ENCODE measurements around the gene TRIM75. TPM values are rescaled to one million over a fixed set of nuclear protein-coding genes. Genes with fewer than 3 reads are reported as not detected.

Gene TRIM75
- polyA plus RNA-seq, 1 experiment: not detected

DNA sequence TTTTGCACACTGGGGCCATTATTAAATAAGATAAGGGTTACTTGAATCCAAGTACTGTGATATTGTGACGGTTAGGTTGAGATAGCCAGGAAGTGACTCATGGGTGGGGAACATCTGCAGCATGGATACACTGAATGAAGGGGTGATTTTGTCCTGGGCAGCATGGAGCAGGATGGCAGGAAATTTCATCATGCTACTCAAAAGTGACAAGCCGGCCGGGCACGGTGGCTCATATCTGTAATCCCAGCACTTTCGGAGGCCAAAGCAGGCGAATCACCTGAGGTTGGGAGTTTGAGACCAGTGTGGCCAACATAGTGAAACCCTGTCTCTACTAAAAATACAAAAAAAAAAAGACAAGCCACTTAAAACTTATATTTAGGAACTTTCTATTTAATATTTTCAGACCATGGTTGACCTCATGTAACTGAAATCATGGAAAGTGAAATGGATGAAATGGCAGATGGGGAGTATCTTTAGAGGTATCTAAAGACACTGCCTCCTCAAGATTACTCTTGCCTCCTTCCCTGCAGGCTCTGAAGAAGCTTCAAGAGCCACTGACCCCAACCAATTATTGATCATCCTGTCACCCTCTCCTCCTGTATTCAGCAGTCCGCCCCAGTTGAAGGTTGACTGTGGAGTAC is 25.8 kb upstream of the TRIM75 start:
- Histone ChIP-seq H3K36me3 (ENCODE audit: control insufficient read depth, insufficient read depth, low read length) (no peaks in the 10 kb centered on the region), H3K4me3 (ENCODE audit: low read depth, low read length) (no peak overlapping the region), H3K27me3 (ENCODE audit: control insufficient read depth, insufficient read depth, low read length) (no peaks in the 10 kb centered on the region)
- no peak for DNase-seq (ENCODE audit: low read depth)
- TF ChIP-seq, protein P1, sequence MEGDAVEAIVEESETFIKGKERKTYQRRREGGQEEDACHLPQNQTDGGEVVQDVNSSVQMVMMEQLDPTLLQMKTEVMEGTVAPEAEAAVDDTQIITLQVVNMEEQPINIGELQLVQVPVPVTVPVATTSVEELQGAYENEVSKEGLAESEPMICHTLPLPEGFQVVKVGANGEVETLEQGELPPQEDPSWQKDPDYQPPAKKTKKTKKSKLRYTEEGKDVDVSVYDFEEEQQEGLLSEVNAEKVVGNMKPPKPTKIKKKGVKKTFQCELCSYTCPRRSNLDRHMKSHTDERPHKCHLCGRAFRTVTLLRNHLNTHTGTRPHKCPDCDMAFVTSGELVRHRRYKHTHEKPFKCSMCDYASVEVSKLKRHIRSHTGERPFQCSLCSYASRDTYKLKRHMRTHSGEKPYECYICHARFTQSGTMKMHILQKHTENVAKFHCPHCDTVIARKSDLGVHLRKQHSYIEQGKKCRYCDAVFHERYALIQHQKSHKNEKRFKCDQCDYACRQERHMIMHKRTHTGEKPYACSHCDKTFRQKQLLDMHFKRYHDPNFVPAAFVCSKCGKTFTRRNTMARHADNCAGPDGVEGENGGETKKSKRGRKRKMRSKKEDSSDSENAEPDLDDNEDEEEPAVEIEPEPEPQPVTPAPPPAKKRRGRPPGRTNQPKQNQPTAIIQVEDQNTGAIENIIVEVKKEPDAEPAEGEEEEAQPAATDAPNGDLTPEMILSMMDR (IDR thresholded peaks at IDR 0.05; ENCODE audit: insufficient read depth, low read depth, low read length): no peak
- ChIA-PET CTCF (no interaction called here), POLR2A (no interaction called here)

DNA sequence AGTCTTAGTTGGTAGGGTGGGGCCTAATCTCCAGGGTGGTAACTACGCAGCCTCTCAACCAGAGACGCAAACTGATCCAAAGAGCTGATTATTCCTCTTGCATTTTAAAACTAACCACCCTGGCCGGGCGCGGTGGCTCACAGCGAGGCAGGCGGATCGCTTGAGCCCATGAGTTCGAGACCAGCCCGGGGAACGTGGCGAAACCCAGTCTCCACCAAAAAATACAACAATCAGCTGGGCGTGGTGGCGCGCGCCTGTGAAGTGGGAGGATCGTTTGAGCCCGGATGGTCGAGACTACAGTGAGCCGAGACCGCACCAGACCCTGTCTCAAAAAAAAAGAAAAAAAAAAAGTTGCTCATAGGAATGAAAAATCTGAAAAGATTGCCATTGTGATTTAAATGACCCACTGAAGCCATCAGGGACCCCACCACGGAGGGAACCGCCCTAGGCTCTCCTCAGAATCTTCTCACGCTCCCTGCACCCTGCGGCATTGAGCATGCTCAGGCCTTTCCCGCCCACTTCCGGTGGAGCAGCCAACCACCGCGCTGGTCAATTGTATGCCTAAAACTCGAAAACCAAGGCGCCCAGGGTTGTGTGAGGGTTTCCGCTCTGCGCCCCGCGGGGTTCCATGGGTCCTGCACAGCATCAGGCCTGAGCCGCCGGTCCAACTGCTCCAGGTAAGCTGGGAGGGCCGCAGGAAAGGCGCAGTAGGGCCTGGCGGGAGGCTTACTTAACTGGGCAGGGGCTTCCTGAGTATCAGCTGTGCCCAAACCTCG is 22.0 kb upstream of the TRIM75 start, which contains the start of gene TRIM60:
Gene TRIM60, plus strand, starts transcription at position 564 of the 776 bp plus-strand sequence. CDS start 8,074 bp downstream, outside the sequence.
- POLR2A ChIA-PET: no interaction called here
- no peak within 1 kb of the TSS for H3K4me3 ChIP-seq (ENCODE audit: low read depth, low read length)
- CTCF ChIA-PET: no interaction called here
- TF ChIP-seq, protein P1 (IDR thresholded peaks at IDR 0.05; ENCODE audit: insufficient read depth, low read depth, low read length): no peak
- DNase-seq (ENCODE audit: low read depth): no peak
- no peaks in the 10 kb centered on the region for H3K36me3 ChIP-seq (ENCODE audit: control insufficient read depth, insufficient read depth, low read length)
- H3K27me3 ChIP-seq (ENCODE audit: control insufficient read depth, insufficient read depth, low read length): no peaks in the 10 kb centered on the region

DNA sequence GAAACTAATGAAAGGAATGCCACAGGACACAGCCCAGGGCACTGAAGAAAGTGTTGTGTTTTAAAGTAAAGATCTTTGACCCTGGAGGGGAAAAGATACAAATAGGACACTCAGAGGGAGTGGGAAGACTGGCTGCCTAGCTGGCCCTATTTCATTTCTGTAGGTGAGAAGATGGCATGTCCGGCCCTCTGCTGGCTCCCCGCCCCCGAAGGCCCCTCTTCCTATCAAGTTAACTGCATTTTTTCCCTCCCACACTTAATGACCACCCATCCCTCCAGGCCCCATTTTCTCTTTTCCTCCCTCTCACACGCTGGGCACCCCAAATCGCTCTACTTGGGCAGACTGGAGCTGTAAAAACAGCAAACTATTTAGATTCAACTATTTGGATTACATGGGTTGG is 5.5 kb upstream of the TRIM75 start:
- no peak overlapping the region for H3K4me3 ChIP-seq (ENCODE audit: low read depth, low read length)
- POLR2A ChIA-PET: no interaction called here

DNA sequence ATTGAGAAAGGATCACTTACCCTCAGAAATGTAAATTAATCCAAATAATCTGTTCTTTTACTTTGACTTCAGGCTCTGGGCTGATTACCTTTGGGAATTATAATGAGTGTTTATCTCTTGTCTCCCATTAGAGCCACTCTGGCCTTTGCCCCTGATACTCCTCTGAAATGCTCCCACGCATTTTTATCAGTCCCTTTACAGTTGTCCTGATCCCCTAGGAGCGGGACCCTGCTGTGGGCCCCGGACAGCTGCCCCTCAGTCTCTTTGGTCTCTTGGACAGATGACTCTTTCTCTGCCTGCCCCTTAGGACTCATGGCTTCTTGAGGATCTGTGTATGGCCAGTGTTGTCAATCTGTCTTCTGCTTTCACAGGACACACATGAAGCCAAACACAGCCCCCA is 1.0 kb upstream of the TRIM75 start:
- TF ChIP-seq, protein P1 (IDR thresholded peaks at IDR 0.05; ENCODE audit: insufficient read depth, low read depth, low read length): no peak
- H3K36me3 ChIP-seq (ENCODE audit: control insufficient read depth, insufficient read depth, low read length): no peaks in the 10 kb centered on the region
- CTCF ChIA-PET: no interaction called here
- no peak for DNase-seq (ENCODE audit: low read depth)
- H3K27me3 ChIP-seq (ENCODE audit: control insufficient read depth, insufficient read depth, low read length): no peaks in the 10 kb centered on the region
- POLR2A ChIA-PET: no interaction called here
- H3K4me3 ChIP-seq (ENCODE audit: low read depth, low read length): no peak overlapping the region

More for the DNA sequence above, 5.5 kb upstream of the TRIM75 start:
- CTCF ChIA-PET: no interaction called here
- Histone ChIP-seq H3K36me3 (ENCODE audit: control insufficient read depth, insufficient read depth, low read length) (no peaks in the 10 kb centered on the region), H3K27me3 (ENCODE audit: control insufficient read depth, insufficient read depth, low read length) (no peaks in the 10 kb centered on the region)
- no peak for DNase-seq (ENCODE audit: low read depth)
- TF ChIP-seq, protein P1 (IDR thresholded peaks at IDR 0.05; ENCODE audit: insufficient read depth, low read depth, low read length): no peak

DNA sequence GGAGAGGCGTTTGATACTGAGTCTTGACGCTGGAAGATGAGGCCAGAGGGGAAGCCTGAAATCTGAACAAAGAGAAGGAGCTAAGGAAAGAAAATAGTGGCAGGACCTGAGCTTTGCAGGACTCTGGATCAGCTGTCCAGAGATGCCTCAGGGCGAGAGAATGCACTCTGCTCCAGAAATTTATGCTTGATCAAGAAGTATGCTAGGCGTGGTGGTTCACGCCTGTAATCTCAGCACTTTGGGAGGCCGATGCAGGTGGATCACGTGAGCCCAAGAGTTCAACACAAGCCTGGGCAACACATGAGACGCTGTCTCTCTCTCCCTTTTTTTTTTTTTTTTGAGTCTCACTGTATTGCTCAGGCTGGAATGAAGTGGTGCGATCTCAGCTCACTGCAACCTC is 1.9 kb downstream of the TRIM75 start:
- TF ChIP-seq, protein P1 (IDR thresholded peaks at IDR 0.05; ENCODE audit: insufficient read depth, low read depth, low read length): no peak
- POLR2A ChIA-PET: no interaction called here
- Histone ChIP-seq H3K36me3 (ENCODE audit: control insufficient read depth, insufficient read depth, low read length) (no peaks in the 10 kb centered on the region), H3K4me3 (ENCODE audit: low read depth, low read length) (no peak overlapping the region), H3K27me3 (ENCODE audit: control insufficient read depth, insufficient read depth, low read length) (no peaks in the 10 kb centered on the region)
- DNase-seq (ENCODE audit: low read depth): no peak
- CTCF ChIA-PET: no interaction called here
